ENCODE results near the gene GTF3C5. TPM values are rescaled to one million over a fixed set of nuclear protein-coding genes. Genes with fewer than 3 reads are reported as not detected.

GTF3C5 gene
- total and polyA plus RNA-seq, 9 of the 15 experiments (the other 6 are each of a cell fraction or from before 2014, with no cell fraction given) = 3.8 to 118 (median 83.7) TPM

GRCh38 chr9:133054194-133054890 lies 23.5 kb downstream of the GTF3C5 start:
- WGBS (ENCODE audit: insufficient coverage, low coverage, missing lambda C conversion rate) = 95% methylated on average over 16 of the region's 24 CpGs

GRCh38 chr9:133054966-133055365 lies 24.2 kb downstream of the GTF3C5 start:
- DNase-seq (ENCODE audit: extremely low read depth in 1 of 4, low spot score in 3 of 4) = no peak
- peaks cover 3% of the 10 kb centered on the region; the same call in 1 of the 2 replicates for H4K20me1 ChIP-seq (replicated peaks; ENCODE audit: control insufficient read depth, insufficient read depth, low read length)
- no peak overlapping the region for H3K27ac ChIP-seq (ENCODE audit: extremely low read depth, low read depth, low read length)
- intact Hi-C loops (cut with micrococcal nuclease) = no loop called here
- H3K9me1 ChIP-seq (ENCODE audit: control insufficient read depth, insufficient read depth, low read length) = no peaks in the 10 kb centered on the region
- no peak for FAIRE-seq
- in situ Hi-C loops (cut with MboI) = no loop called here
- H2AFZ ChIP-seq (ENCODE audit: low read depth, low read length) = no peak overlapping the region
- H3K4me2 ChIP-seq (ENCODE audit: insufficient read depth, low read length) = no peak overlapping the region
- H3K36me3 ChIP-seq (ENCODE audit: control insufficient read depth, insufficient read depth, low read length) = peaks cover 81% of the 10 kb centered on the region; the same call in 2 of the 3 replicates
- H3K9ac ChIP-seq (ENCODE audit: insufficient read depth in 1 of 2, low read depth in 2 of 2, low read length in 2 of 2) = no peak overlapping the region
- BruUV-seq (replicated peaks) = no TSS peak
- POLR2A ChIA-PET = no interaction called here
- 92% methylated on average over 16 of the region's 16 CpGs for WGBS (ENCODE audit: insufficient coverage, low coverage, missing lambda C conversion rate)
- H3K4me1 ChIP-seq (replicated peaks in 1 of 2; ENCODE audit: control insufficient read depth in 2 of 2, insufficient read depth in 2 of 2, low read length in 2 of 2) = peaks cover 15 to 37% of the 10 kb centered on the region in 2 experiments; a peak in 4 of 5 replicates
- CTCF ChIA-PET (ENCODE audit: low intra/inter-chr PET ratio) = no interaction called here
- no peaks in the 10 kb centered on the region for H3K79me2 ChIP-seq (ENCODE audit: control insufficient read depth, insufficient read depth, low read length)
- no peak for ATAC-seq
- no peaks in the 10 kb centered on the region for H3K27me3 ChIP-seq (ENCODE audit: control insufficient read depth in 2 of 2, insufficient read depth in 2 of 2, low read length in 2 of 2)
- H3K9me3 ChIP-seq (replicated peaks; ENCODE audit: control insufficient read depth, insufficient read depth, low read depth, low read length) = no peaks in the 10 kb centered on the region
- no peak overlapping the region for H3K4me3 ChIP-seq
- no peak for TF ChIP-seq ZNF449 (CRISPR knock-in tag; IDR thresholded peaks at IDR 0.05)
- no peak for TF ChIP-seq TSHZ1 (CRISPR knock-in tag; IDR thresholded peaks at IDR 0.05)
- no peak for TF ChIP-seq HDGF (IDR thresholded peaks at IDR 0.05)
- no peak for TF ChIP-seq TAF15 (IDR thresholded peaks at IDR 0.05; ENCODE audit: low read depth, low read length)
- TF ChIP-seq NFATC3 (IDR thresholded peaks at IDR 0.05) = no peak
- peak; percentile 48; the same call in 1 of the 2 replicates for TF ChIP-seq POLR2G (IDR thresholded peaks at IDR 0.05; ENCODE audit: low read depth, low read length)
- TF ChIP-seq GTF2B (IDR thresholded peaks at IDR 0.05; ENCODE audit: extremely low read depth, insufficient read length) = no peak

More at GRCh38 chr9:133054194-133054890, 23.5 kb downstream of the GTF3C5 start:
- Histone ChIP-seq H3K9ac (ENCODE audit: insufficient read depth in 1 of 2, low read depth in 2 of 2, low read length in 2 of 2) (no peak overlapping the region; a peak in 1 of 4 replicates), H3K36me3 (ENCODE audit: control insufficient read depth, insufficient read depth, low read length) (peaks cover 87% of the 10 kb centered on the region; the same call in 2 of the 3 replicates), H3K9me3 (replicated peaks; ENCODE audit: control insufficient read depth, insufficient read depth, low read depth, low read length) (no peaks in the 10 kb centered on the region), H3K4me1 (replicated peaks in 1 of 2; ENCODE audit: control insufficient read depth in 2 of 2, insufficient read depth in 2 of 2, low read length in 2 of 2) (peaks cover 10 to 32% of the 10 kb centered on the region in 2 experiments; a peak in 4 of 5 replicates), H2AFZ (ENCODE audit: low read depth, low read length) (no peak overlapping the region), H3K4me3 (no peak overlapping the region), H3K27me3 (ENCODE audit: control insufficient read depth in 2 of 2, insufficient read depth in 2 of 2, low read length in 2 of 2) (no peaks in the 10 kb centered on the region), H3K4me2 (ENCODE audit: insufficient read depth, low read length) (no peak overlapping the region), H3K79me2 (ENCODE audit: control insufficient read depth, insufficient read depth, low read length) (no peaks in the 10 kb centered on the region), H3K27ac (ENCODE audit: extremely low read depth, low read depth, low read length) (no peak overlapping the region), H4K20me1 (replicated peaks; ENCODE audit: control insufficient read depth, insufficient read depth, low read length) (peaks cover 4% of the 10 kb centered on the region; the same call in 1 of the 2 replicates), H3K9me1 (ENCODE audit: control insufficient read depth, insufficient read depth, low read length) (no peaks in the 10 kb centered on the region)
- ATAC-seq (no peak), DNase-seq (ENCODE audit: extremely low read depth in 1 of 4, low spot score in 3 of 4) (no peak), FAIRE-seq (no peak)
- ChIA-PET POLR2A (interaction anchor here (0.6 kb wide), 1 partner anchor 24 kb away, joined by 3 read pairs; no protein-coding TSS in a partner anchor), CTCF (ENCODE audit: low intra/inter-chr PET ratio) (no interaction called here)
- BruUV-seq (replicated peaks) = no TSS peak
- in situ Hi-C loops (cut with MboI) (no loop called here), intact Hi-C loops (cut with micrococcal nuclease) (no loop called here)
- TF ChIP-seq EWSR1 (IDR thresholded peaks at IDR 0.05; ENCODE audit: borderline replicate concordance, low read depth, partially characterized antibody) (no peak), POLR2G (IDR thresholded peaks at IDR 0.05; ENCODE audit: low read depth, low read length) (peak; percentile 29; the same call in 1 of the 2 replicates), SMARCC2 (IDR thresholded peaks at IDR 0.05; ENCODE audit: low read depth) (no peak), CREBBP (IDR thresholded peaks at IDR 0.05; ENCODE audit: low read depth, low read length) (no peak), FOXJ2 (tag; IDR thresholded peaks at IDR 0.05) (no peak)
